Islet precursor cell (in vitro differentiated cells): Measurements from ENCODE around the gene DRGX.

Experiments
- DNase-seq: peaks from one replicate; pipeline ENCODE4 v3.0.0-alpha.2; 2018

Gene DRGX

GRCh38 chr10:49360271-49361177 is 35.4 kb downstream of the DRGX start:
- DNase-seq, result peak; percentile 94

GRCh38 chr10:49359349-49360270 is 36.3 kb downstream of the DRGX start:
- DNase-seq, result peak; percentile 99

- no peak for DNase-seq
Observed at GRCh38 chr10:49357910-49358309, 38.0 kb downstream of the DRGX start.

GRCh38 chr10:49356944-49357343 is 38.9 kb downstream of the DRGX start:
- no peak for DNase-seq

- no peak for DNase-seq
Observed at GRCh38 chr10:49356181-49356580, 39.7 kb downstream of the DRGX start.

GRCh38 chr10:49355221-49355620 is 40.7 kb downstream of the DRGX start:
- no peak for DNase-seq

- no peak for DNase-seq
Observed at GRCh38 chr10:49354593-49354992, 41.3 kb downstream of the DRGX start.

- peak; percentile 50 for DNase-seq
Observed at GRCh38 chr10:49353895-49354566, 41.9 kb downstream of the DRGX start.

- peak; percentile 33 for DNase-seq
Observed at GRCh38 chr10:49353026-49353894, 42.6 kb downstream of the DRGX start.

GRCh38 chr10:49352323-49352722 is 43.6 kb downstream of the DRGX start:
- peak; percentile 37 for DNase-seq

- DNase-seq, result peak; percentile 40
Observed at GRCh38 chr10:49351669-49352068, 44.2 kb downstream of the DRGX start.

GRCh38 chr10:49350846-49351532 is 44.9 kb downstream of the DRGX start:
- DNase-seq, result peak; percentile 21

- no peak for DNase-seq
Observed at GRCh38 chr10:49350138-49350537, 45.8 kb downstream of the DRGX start.

GRCh38 chr10:49349390-49349789 is 46.5 kb downstream of the DRGX start:
- DNase-seq, result peak; percentile 29

GRCh38 chr10:49348593-49348992 is 47.3 kb downstream of the DRGX start:
- DNase-seq, result no peak

- peak; percentile 23 for DNase-seq
Observed at GRCh38 chr10:49347827-49348226, 48.1 kb downstream of the DRGX start.

GRCh38 chr10:49347342-49347741 is 48.5 kb downstream of the DRGX start:
- no peak for DNase-seq

GRCh38 chr10:49344840-49345239 is 51.0 kb downstream of the DRGX start:
- no peak for DNase-seq

GRCh38 chr10:49338604-49339003 is 57.3 kb downstream of the DRGX start:
- no peak for DNase-seq

GRCh38 chr10:49335364-49335972 is 60.4 kb downstream of the DRGX start:
- no peak for DNase-seq

GRCh38 chr10:49334964-49335363 is 60.9 kb downstream of the DRGX start:
- DNase-seq, result no peak
